A673 (cell line): Measurements from ENCODE around the gene ZNF597. TPM values are rescaled to one million over a fixed set of nuclear protein-coding genes. Genes with fewer than 3 reads are reported as not detected.
A peak's percentile ranks its signal among the peaks of the same experiment; 100 is the strongest.

ENCODE experiments used
- Bru-seq: library from RNA; stranded (reverse); fragments of 400-500 nt; gene quantifications from one replicate; lab custom pipeline; 2021; lab: Mats Ljungman, UMichigan
- BruChase-seq, 2 experiments: library from RNA; stranded (reverse); fragments of 400-500 nt; gene quantifications; one replicate each; lab custom pipeline; 2021; lab: Mats Ljungman, UMichigan
- BruUV-seq: library from RNA; stranded (reverse); fragments of 400-500 nt; replicated peaks from 2 replicates; lab custom pipeline; 2021; lab: Mats Ljungman, UMichigan
- CTCF ChIA-PET: fragments of 300-600 bp; sonication (Branson Sonifier 250); formaldehyde crosslinking; loops from one replicate; lab custom pipeline; 2022; ENCODE audit warnings: antibody characterized with exemption; lab: Charles Lee
- POLR2A ChIA-PET: fragments of 300-600 bp; sonication (Branson Sonifier 250); formaldehyde crosslinking; loops from one replicate; lab custom pipeline; 2022; ENCODE audit warnings: antibody characterized with exemption; ENCODE audit not compliant: low non-redundant PET; lab: Charles Lee
- DNase-seq: peaks from one replicate; pipeline ENCODE4 v3.0.0-alpha.2; 2015; ENCODE audit warnings: low spot score
- H3K27ac ChIP-seq: fragments of 200-600 bp; sonication (generic); 2 replicates; pipeline ENCODE4 v1.5.1; 2016; ENCODE audit warnings: mixed run types, low read depth, mild to moderate bottlenecking, mixed read lengths, antibody characterized with exemption, low read length; ENCODE audit not compliant: poor library complexity, severe bottlenecking
- H3K27me3 ChIP-seq: fragments of 200-600 bp; sonication (generic); replicated peaks from 2 replicates; pipeline ENCODE4 v1.6.1; 2017; ENCODE audit warnings: mixed run types, low read depth, mild to moderate bottlenecking, mixed read lengths, antibody characterized with exemption, low read length; ENCODE audit not compliant: insufficient read depth, poor library complexity
- H3K36me3 ChIP-seq: fragments of 200-600 bp; sonication (generic); 2 replicates; pipeline ENCODE4 v1.6.1; 2016; ENCODE audit warnings: mixed run types, mild to moderate bottlenecking, mixed read lengths, antibody characterized with exemption, low read length; ENCODE audit not compliant: insufficient read depth, poor library complexity, severe bottlenecking
- H3K4me1 ChIP-seq: fragments of 200-600 bp; sonication (generic); 2 replicates; pipeline ENCODE4 v1.6.1; 2017; ENCODE audit warnings: mixed run types, mild to moderate bottlenecking, mixed read lengths, antibody characterized with exemption, low read length; ENCODE audit not compliant: insufficient read depth, poor library complexity, severe bottlenecking
- H3K4me3 ChIP-seq: fragments of 200-600 bp; sonication (generic); 2 replicates; pipeline ENCODE4 v1.5.1; 2016; ENCODE audit warnings: low read depth, mixed run types, mild to moderate bottlenecking, mixed read lengths, low read length; ENCODE audit not compliant: poor library complexity, severe bottlenecking
- H3K9me3 ChIP-seq: fragments of 200-600 bp; sonication (generic); 2 replicates; pipeline ENCODE4 v1.6.1; 2016; ENCODE audit warnings: mixed run types, low read depth, mild to moderate bottlenecking, mixed read lengths, antibody characterized with exemption, low read length; ENCODE audit not compliant: poor library complexity, severe bottlenecking
- EZH2 ChIP-seq: fragments of 200-600 bp; sonication (generic); IDR thresholded peaks from 2 replicates; pipeline ENCODE4 v1.6.1; 2017; ENCODE audit warnings: borderline replicate concordance, low read depth, mild to moderate bottlenecking, mixed read lengths, antibody characterized with exemption, low read length; ENCODE audit not compliant: poor library complexity, severe bottlenecking
- intact Hi-C: fragments of 100-400 bp; cut with micrococcal nuclease; formaldehyde crosslinking; loops from one replicate; pipeline ENCODE4 v1.10.0; 2022; ENCODE audit not compliant: unreplicated experiment
- long read RNA-seq: library from polyadenylated mRNA; stranded (forward); transcript quantifications from one replicate; pipeline ENCODE4 v2.0.0, GENCODE V29; 2022
- total RNA-seq: library from RNA; stranded (reverse); gene quantifications from 2 replicates; pipeline ENCODE4 v1.2.3, GENCODE V29; 2021
- TF ChIP-seq, protein P1 (sequence below): fragments of 300-800, 200-600 bp; sonication (generic); conservative IDR thresholded peaks from 2 replicates; pipeline ENCODE4 v1.5.1; 2017; ENCODE audit warnings: low read depth, mild to moderate bottlenecking, antibody characterized with exemption, low read length, moderate library complexity, mixed read lengths

The ZNF597 gene
- total RNA-seq (2.4 and 2.8 TPM in 2 replicates), Bru-seq, nascent RNA (percentile 61 among the genes with signal in this experiment), BruChase-seq, experiment 1, labeled RNA remaining after a 2-hour chase (percentile 72 among the genes with signal in this experiment), BruChase-seq, experiment 2, labeled RNA remaining after a 6-hour chase (percentile 55 among the genes with signal in this experiment)
- long read RNA-seq, full-length matches to known transcripts: 1 of 8 reads
- long read RNA-seq, partial matches to known transcripts: 0 of 8 reads
- long read RNA-seq, other reads (novel, unspliced or antisense): 7 of 8 reads

- ChIA-PET CTCF (interaction anchor here (0.6 kb wide), 1 partner anchor 292 kb away, joined by 15 read pairs; no protein-coding TSS in a partner anchor), POLR2A (interaction anchor here (0.6 to 0.7 kb wide), 2 partner anchors 10 to 36 kb away, joined by 3 to 7 read pairs; no protein-coding TSS in a partner anchor)
- Histone ChIP-seq H3K36me3 (peaks cover under 1% of the 10 kb centered on the region), H3K4me1 (no peaks in the 10 kb centered on the region), H3K9me3 (no peaks in the 10 kb centered on the region), H3K27ac (peak within 1 kb of the TSS; percentile 73), H3K27me3 (no peaks in the 10 kb centered on the region), H3K4me3 (peak within 1 kb of the TSS; percentile 67)
- no peak for TF ChIP-seq EZH2
- TF ChIP-seq, protein P1, sequence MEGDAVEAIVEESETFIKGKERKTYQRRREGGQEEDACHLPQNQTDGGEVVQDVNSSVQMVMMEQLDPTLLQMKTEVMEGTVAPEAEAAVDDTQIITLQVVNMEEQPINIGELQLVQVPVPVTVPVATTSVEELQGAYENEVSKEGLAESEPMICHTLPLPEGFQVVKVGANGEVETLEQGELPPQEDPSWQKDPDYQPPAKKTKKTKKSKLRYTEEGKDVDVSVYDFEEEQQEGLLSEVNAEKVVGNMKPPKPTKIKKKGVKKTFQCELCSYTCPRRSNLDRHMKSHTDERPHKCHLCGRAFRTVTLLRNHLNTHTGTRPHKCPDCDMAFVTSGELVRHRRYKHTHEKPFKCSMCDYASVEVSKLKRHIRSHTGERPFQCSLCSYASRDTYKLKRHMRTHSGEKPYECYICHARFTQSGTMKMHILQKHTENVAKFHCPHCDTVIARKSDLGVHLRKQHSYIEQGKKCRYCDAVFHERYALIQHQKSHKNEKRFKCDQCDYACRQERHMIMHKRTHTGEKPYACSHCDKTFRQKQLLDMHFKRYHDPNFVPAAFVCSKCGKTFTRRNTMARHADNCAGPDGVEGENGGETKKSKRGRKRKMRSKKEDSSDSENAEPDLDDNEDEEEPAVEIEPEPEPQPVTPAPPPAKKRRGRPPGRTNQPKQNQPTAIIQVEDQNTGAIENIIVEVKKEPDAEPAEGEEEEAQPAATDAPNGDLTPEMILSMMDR: no peak
- peak; percentile 94 for DNase-seq
- no TSS peak for BruUV-seq
- intact Hi-C loops: no loop called here
These were observed at the start of gene ZNF597, which contains the start of gene NAA60 for GRCh38 chr16:3443108-3444031. ZNF597 (minus strand) TSS chr16:3443504; CDS start chr16:3443153, 351 bp downstream. NAA60 (plus strand) TSS chr16:3443680; CDS start chr16:3476228, 32,548 bp downstream.

DNA sequence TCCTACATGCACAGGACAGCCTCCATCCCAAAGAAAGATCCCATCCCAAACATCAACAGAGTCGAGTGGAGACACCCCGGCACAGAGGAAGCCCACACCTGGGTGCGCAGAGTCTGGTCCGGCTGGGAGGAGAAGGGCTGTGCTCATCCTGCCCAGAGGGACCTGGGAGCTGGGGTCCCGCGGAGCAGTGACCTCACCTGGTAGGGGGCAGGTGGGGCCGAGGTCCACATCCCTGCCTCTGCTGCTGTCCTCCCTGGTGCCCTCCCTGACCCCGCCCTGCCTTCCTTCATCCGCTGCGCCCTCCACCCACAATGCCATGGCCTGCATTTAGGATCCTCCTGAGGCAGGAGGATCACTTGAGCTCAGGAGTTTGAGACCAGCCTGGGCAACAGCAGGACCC is 49.1 kb upstream of the ZNF597 start:
- BruUV-seq: no TSS peak
- intact Hi-C loops: no loop called here
- TF ChIP-seq, protein P1: no peak
- TF ChIP-seq EZH2: no peak
- Histone ChIP-seq H3K4me1 (no peaks in the 10 kb centered on the region), H3K4me3 (no peak overlapping the region), H3K36me3 (no peaks in the 10 kb centered on the region), H3K9me3 (no peaks in the 10 kb centered on the region), H3K27ac (no peak overlapping the region), H3K27me3 (no peaks in the 10 kb centered on the region)
- POLR2A ChIA-PET: no interaction called here
- DNase-seq: no peak
- CTCF ChIA-PET: interaction anchor here (0.7 kb wide), 1 partner anchor 267 kb away, joined by 8 read pairs; no protein-coding TSS in a partner anchor

GRCh38 chr16:3490911-3491629 is 47.8 kb upstream of the ZNF597 start:
- BruUV-seq: no TSS peak
- no peak for DNase-seq
- ChIA-PET POLR2A (no interaction called here), CTCF (no interaction called here)
- Histone ChIP-seq H3K4me1 (no peaks in the 10 kb centered on the region), H3K9me3 (no peaks in the 10 kb centered on the region), H3K27ac (no peak overlapping the region), H3K36me3 (no peaks in the 10 kb centered on the region), H3K27me3 (no peaks in the 10 kb centered on the region), H3K4me3 (no peak overlapping the region)
- TF ChIP-seq EZH2: no peak
- TF ChIP-seq, protein P1: no peak
- intact Hi-C loops: no loop called here
